ENCODE results near the gene TRAF7.

Gene TRAF7

GRCh38 chr16:2205104-2205966 lies 49.8 kb downstream of the TRAF7 start, which contains the start of gene MLST8:
Gene MLST8 (plus strand): TSS chr16:2205454. CDS start chr16:2206086, 632 bp downstream.
- DNase-seq: no peak

- DNase-seq: no peak
These were observed 50.4 kb downstream of the TRAF7 start for GRCh38 chr16:2205967-2206313.

- DNase-seq: no peak
These were observed 50.8 kb downstream of the TRAF7 start for GRCh38 chr16:2206420-2206779.

GRCh38 chr16:2206780-2207433 lies 51.3 kb downstream of the TRAF7 start:
- DNase-seq: no peak

GRCh38 chr16:2207872-2208271 lies 52.3 kb downstream of the TRAF7 start:
- DNase-seq: no peak

GRCh38 chr16:2208308-2208707 lies 52.7 kb downstream of the TRAF7 start:
- DNase-seq: no peak

GRCh38 chr16:2208772-2209171 lies 53.2 kb downstream of the TRAF7 start:
- DNase-seq: no peak

GRCh38 chr16:2209258-2210008 lies 53.9 kb downstream of the TRAF7 start:
- DNase-seq: no peak

GRCh38 chr16:2210009-2210332 lies 54.4 kb downstream of the TRAF7 start:
- no peak for DNase-seq

GRCh38 chr16:2210386-2211365 lies 55.1 kb downstream of the TRAF7 start, which contains the start of gene BRICD5:
Gene BRICD5 (minus strand): TSS chr16:2210863. CDS start chr16:2210833, 30 bp downstream.
- DNase-seq: no peak

- no peak for DNase-seq
These were observed 56.4 kb downstream of the TRAF7 start for GRCh38 chr16:2211923-2212347.

- DNase-seq: no peak
These were observed 57.1 kb downstream of the TRAF7 start for GRCh38 chr16:2212362-2213324.

- DNase-seq: no peak
These were observed 58.5 kb downstream of the TRAF7 start for GRCh38 chr16:2213817-2214718.

- DNase-seq: no peak
These were observed 59.1 kb downstream of the TRAF7 start, which contains the start of gene PGP for GRCh38 chr16:2214719-2214968. Gene PGP (minus strand): TSS chr16:2214840. CDS start chr16:2214777, 63 bp downstream.

- no peak for DNase-seq
These were observed 60.7 kb downstream of the TRAF7 start for GRCh38 chr16:2216330-2216729.

GRCh38 chr16:2223221-2223941 lies 67.8 kb downstream of the TRAF7 start, which contains the start of gene E4F1:
Gene E4F1 (plus strand): TSS chr16:2223591. CDS start chr16:2223614, 23 bp downstream.
- peak; percentile 89 for DNase-seq

GRCh38 chr16:2223942-2224486 lies 68.4 kb downstream of the TRAF7 start:
- DNase-seq: no peak

- DNase-seq: no peak
These were observed 70.7 kb downstream of the TRAF7 start for GRCh38 chr16:2226245-2226793.

GRCh38 chr16:2226918-2227317 lies 71.3 kb downstream of the TRAF7 start:
- no peak for DNase-seq

All from NCI-H2029 treated with DMSO at 0.1 percent for 48 hours (cell line).